ENCODE results near the gene CHRNA5. TPM values are rescaled to one million over a fixed set of nuclear protein-coding genes. Genes with fewer than 3 reads are reported as not detected.

CHRNA5 gene
- total and polyA plus RNA-seq, 12 donors, result 0.18 to 1.7 (median 1.3) TPM; not detected in 1

- H3K4me1 ChIP-seq (replicated peaks in 1 of 2), result peaks cover 7 to 16% of the 10 kb centered on the region in 2 donors
- H3K27ac ChIP-seq, result no peak overlapping the region
- no peaks in the 10 kb centered on the region for H3K9me3 ChIP-seq (replicated peaks in 1 of 3)
- WGBS, 4 donors, result 76 to 85% (median 82%) methylated on average over 4 of the region's 4 CpGs
- H3K4me3 ChIP-seq, result no peak overlapping the region
- TF ChIP-seq CTCF (IDR thresholded peaks at IDR 0.05) (no peak), POLR2A (IDR thresholded peaks at IDR 0.05) (no peak)
- H3K27me3 ChIP-seq, result peaks cover 14% of the 10 kb centered on the region
- no peak for DNase-seq
- no peaks in the 10 kb centered on the region for H3K36me3 ChIP-seq (replicated peaks in 1 of 2)
- intact Hi-C loops (cut with DNase I), result no loop called here
These were observed 2.2 kb downstream of the CHRNA5 start for GRCh38 chr15:78567531-78567930.

GRCh38 chr15:78570710-78571109 lies 5.4 kb downstream of the CHRNA5 start:
- Histone ChIP-seq H3K4me3 (no peak overlapping the region), H3K27me3 (peaks cover 14% of the 10 kb centered on the region), H3K4me1 (replicated peaks in 1 of 2) (peaks cover 0 to 9% of the 10 kb centered on the region in 2 donors), H3K36me3 (replicated peaks in 1 of 2) (no peaks in the 10 kb centered on the region), H3K9me3 (replicated peaks in 1 of 3) (no peaks in the 10 kb centered on the region), H3K27ac (no peak overlapping the region)
- 79 to 89% (median 81%) methylated on average over 2 of the region's 2 CpGs for WGBS, 4 donors
- DNase-seq, result no peak
- intact Hi-C loops (cut with DNase I), result no loop called here
- TF ChIP-seq POLR2A (IDR thresholded peaks at IDR 0.05) (no peak), CTCF (IDR thresholded peaks at IDR 0.05) (no peak)

GRCh38 chr15:78571382-78571781 lies 6.1 kb downstream of the CHRNA5 start:
- Histone ChIP-seq H3K36me3 (replicated peaks in 1 of 2) (no peaks in the 10 kb centered on the region), H3K27ac (no peak overlapping the region), H3K9me3 (replicated peaks in 1 of 3) (no peaks in the 10 kb centered on the region), H3K4me3 (no peak overlapping the region), H3K27me3 (peaks cover 14% of the 10 kb centered on the region), H3K4me1 (replicated peaks in 1 of 2) (peaks cover 0 to 3% of the 10 kb centered on the region in 2 donors)
- TF ChIP-seq POLR2A (IDR thresholded peaks at IDR 0.05), result no peak
- no peak for TF ChIP-seq CTCF (IDR thresholded peaks at IDR 0.05)
- intact Hi-C loops (cut with DNase I), result no loop called here
- DNase-seq, result no peak
- 68 to 78% (median 73%) methylated on average over 4 of the region's 4 CpGs for WGBS, 4 donors

- intact Hi-C loops (cut with DNase I), result no loop called here
- WGBS, 4 donors, result 58 to 87% (median 67%) methylated on average over 4 of the region's 4 CpGs
- H3K4me1 ChIP-seq (replicated peaks in 1 of 2), result no peaks in the 10 kb centered on the region
- no peak overlapping the region for H3K27ac ChIP-seq
- H3K27me3 ChIP-seq, result peaks cover 14% of the 10 kb centered on the region
- no peak overlapping the region for H3K4me3 ChIP-seq
- TF ChIP-seq POLR2A (IDR thresholded peaks at IDR 0.05), result no peak
- TF ChIP-seq CTCF (IDR thresholded peaks at IDR 0.05), result no peak
- no peaks in the 10 kb centered on the region for H3K36me3 ChIP-seq (replicated peaks in 1 of 2)
- no peak for DNase-seq
- H3K9me3 ChIP-seq (replicated peaks in 1 of 3), result no peaks in the 10 kb centered on the region
These were observed 8.1 kb downstream of the CHRNA5 start for GRCh38 chr15:78573416-78573815.

Measured in adrenal gland (tissue), 12 donors.